ENCODE measurements around the gene SLC27A1.

Gene SLC27A1

GRCh38 chr19:17539238-17540117 lies 69.2 kb downstream of the SLC27A1 start (continued):
- peak; percentile 81 for TF ChIP-seq CTCF (tag by site-specific recombination; IDR thresholded peaks at IDR 0.05)
- no peak for TF ChIP-seq MYNN (tag by site-specific recombination; IDR thresholded peaks at IDR 0.05; ENCODE audit: borderline replicate concordance)
- 0 out of 2 replicates have a peak, but pooled peaks have one; percentile 21 for TF ChIP-seq INSM2 (tag by site-specific recombination; IDR thresholded peaks at IDR 0.05)
- no peak for TF ChIP-seq ZNF37A (tag by site-specific recombination; IDR thresholded peaks at IDR 0.05)
- TF ChIP-seq ZNF561 (tag by site-specific recombination; IDR thresholded peaks at IDR 0.05; ENCODE audit: borderline replicate concordance): 0 out of 2 replicates have a peak, but pooled peaks have one; percentile 62
- peak; percentile 86 for TF ChIP-seq ZNF335 (tag by site-specific recombination; conservative IDR thresholded peaks at IDR 0.05)
- TF ChIP-seq ZBTB26 (tag by site-specific recombination; optimal IDR thresholded peaks at IDR 0.05): peak; percentile 75
- peak; percentile 36; the same call in 1 of the 2 replicates for TF ChIP-seq ZIC2 (tag by site-specific recombination; IDR thresholded peaks at IDR 0.05)
- TF ChIP-seq ZFHX2 (tag by site-specific recombination; conservative IDR thresholded peaks at IDR 0.05): peak; percentile 65
- no peak for TF ChIP-seq ZNF645 (tag by site-specific recombination; IDR thresholded peaks at IDR 0.05)
- TF ChIP-seq SP7 (tag by site-specific recombination; IDR thresholded peaks at IDR 0.05): peak; percentile 69
- TF ChIP-seq ZSCAN16 (tag by site-specific recombination; IDR thresholded peaks at IDR 0.05): no peak
- TF ChIP-seq REST (tag by site-specific recombination; IDR thresholded peaks at IDR 0.05): peak; percentile 98
- peak; percentile 89 for TF ChIP-seq GLIS2 (tag by site-specific recombination; IDR thresholded peaks at IDR 0.05)
- peak; percentile 74 for TF ChIP-seq PBX3 (CRISPR knock-in tag; IDR thresholded peaks at IDR 0.05)
- peak; percentile 88 for TF ChIP-seq ZNF449 (tag by site-specific recombination; IDR thresholded peaks at IDR 0.05)
- peak; percentile 39; the same call in 1 of the 2 replicates for TF ChIP-seq ZNF76 (tag by site-specific recombination; IDR thresholded peaks at IDR 0.05; ENCODE audit: borderline replicate concordance, low read depth)
- TF ChIP-seq ZNF114 (tag by site-specific recombination; IDR thresholded peaks at IDR 0.05): no peak
- peak; percentile 73; the same call in 1 of the 2 replicates for TF ChIP-seq ZEB2 (tag by site-specific recombination; IDR thresholded peaks at IDR 0.05)
- peak; percentile 43; the same call in 1 of the 2 replicates for TF ChIP-seq ZNF785 (tag by site-specific recombination; IDR thresholded peaks at IDR 0.05)
- no peak for TF ChIP-seq ZBTB6 (tag by site-specific recombination; IDR thresholded peaks at IDR 0.05)
- no peak for TF ChIP-seq ZNF175 (tag by site-specific recombination; IDR thresholded peaks at IDR 0.05)
- no peak for TF ChIP-seq SALL2 (tag by site-specific recombination; IDR thresholded peaks at IDR 0.05; ENCODE audit: borderline replicate concordance)
- no peak for TF ChIP-seq ZNF426 (tag by site-specific recombination; IDR thresholded peaks at IDR 0.05)
- peak; percentile 49 for TF ChIP-seq EGR2 (tag by site-specific recombination; IDR thresholded peaks at IDR 0.05; ENCODE audit: low read depth)
